ENCODE data around the gene TNK2. TPM values are rescaled to one million over a fixed set of nuclear protein-coding genes. Genes with fewer than 3 reads are reported as not detected.
A peak's percentile ranks its signal among the peaks of the same experiment; 100 is the strongest.
"Not testable (repeated sequence)": the region's sequence is repeated elsewhere in the genome, so short reads cannot be mapped to it uniquely, and the experiment has no call there.

Gene TNK2
- total RNA-seq, 2 donors from 2014 or later: 55.1 to 78.1 TPM

DNA sequence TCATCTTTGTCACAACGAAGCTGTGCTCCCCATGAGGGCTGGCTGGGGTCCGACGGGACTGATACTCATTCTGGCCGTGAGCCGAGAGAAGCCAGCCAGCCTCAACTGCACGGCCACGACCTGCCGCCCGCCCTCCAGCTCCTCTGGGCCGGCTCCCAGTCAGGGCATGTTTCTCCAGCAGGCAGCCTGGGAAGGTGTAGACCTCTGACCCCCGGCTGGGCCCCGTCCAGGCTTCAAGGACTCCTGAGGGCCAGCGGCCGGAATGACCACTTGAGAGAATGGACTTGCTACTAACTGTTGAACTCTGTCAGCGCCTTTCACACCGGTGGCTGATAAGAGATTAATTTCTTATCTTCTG lies 78.5 kb downstream of the TNK2 start:
- no peak for ATAC-seq
- Mint-ChIP-seq H3K36me3 (no peaks in the 10 kb centered on the region), H3K27ac (no peak overlapping the region), H3K9me3 (no peaks in the 10 kb centered on the region)
- no peak for DNase-seq (ENCODE audit: low spot score in 2 of 2)

- no peaks in the 10 kb centered on the region for H3K9me3 Mint-ChIP-seq
- ATAC-seq (no peak), DNase-seq (ENCODE audit: low spot score in 2 of 2) (no peak)
- no peak overlapping the region for H3K27ac Mint-ChIP-seq
- H3K36me3 Mint-ChIP-seq: no peaks in the 10 kb centered on the region
These were observed 79.6 kb downstream of the TNK2 start for GRCh38 chr3:195828762-195829161.

GRCh38 chr3:195825857-195826804 lies 82.2 kb downstream of the TNK2 start:
- Mint-ChIP-seq H3K9me3 (no peaks in the 10 kb centered on the region), H3K36me3 (no peaks in the 10 kb centered on the region), H3K27ac (no peak overlapping the region)
- DNase-seq (ENCODE audit: low spot score in 2 of 2): no peak
- ATAC-seq: no peak

DNA sequence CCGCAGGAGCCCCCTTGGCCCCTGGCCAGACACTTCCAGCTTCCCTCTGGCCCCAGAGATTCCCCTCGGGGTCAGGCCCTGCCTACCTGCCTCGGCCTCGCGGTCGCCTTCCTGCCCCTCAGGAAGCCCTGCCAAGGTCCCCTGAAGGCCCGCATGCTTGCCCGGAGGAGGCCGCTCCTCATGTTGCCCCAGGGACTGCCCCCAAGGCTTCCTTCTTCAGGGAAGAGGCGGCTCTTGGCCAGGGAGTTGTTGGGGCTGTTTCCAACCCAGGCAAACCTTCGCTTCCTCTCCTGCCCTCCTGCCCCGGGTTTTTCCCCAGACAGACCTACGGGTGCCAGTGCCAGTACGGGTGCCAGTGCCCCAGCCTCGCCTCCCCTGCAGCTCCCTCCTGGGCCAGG lies 83.2 kb downstream of the TNK2 start:
- H3K27ac Mint-ChIP-seq: no peak overlapping the region
- ATAC-seq: no peak
- no peak for DNase-seq (ENCODE audit: low spot score in 2 of 2)
- no peaks in the 10 kb centered on the region for H3K9me3 Mint-ChIP-seq
- H3K36me3 Mint-ChIP-seq: no peaks in the 10 kb centered on the region

GRCh38 chr3:195824425-195825190 lies 83.7 kb downstream of the TNK2 start:
- ATAC-seq; H3K36me3 Mint-ChIP-seq; H3K27ac Mint-ChIP-seq; DNase-seq (ENCODE audit: low spot score in 2 of 2); H3K9me3 Mint-ChIP-seq: not testable (repeated sequence)

DNA sequence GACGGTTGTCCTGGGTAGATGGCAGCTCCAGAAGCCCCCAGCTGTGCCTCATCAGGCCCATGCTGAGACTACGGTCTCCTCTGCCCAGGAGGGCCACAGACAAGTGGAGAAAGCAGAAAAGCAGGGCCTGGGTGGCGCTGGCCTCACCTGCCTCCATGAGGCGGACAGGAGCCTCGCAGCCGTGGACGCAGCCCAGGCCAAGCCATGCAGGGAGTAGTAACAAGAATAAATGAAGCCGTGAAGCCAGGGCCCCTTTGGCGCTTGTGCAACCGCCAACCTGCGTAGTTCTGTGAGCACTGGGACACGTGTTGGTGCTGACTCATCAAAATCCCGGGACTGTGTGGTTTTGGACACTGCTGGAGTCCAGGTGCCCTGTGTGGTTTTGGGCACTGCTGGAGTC lies 84.4 kb downstream of the TNK2 start:
- no peak for ATAC-seq
- H3K9me3 Mint-ChIP-seq: no peaks in the 10 kb centered on the region
- no peaks in the 10 kb centered on the region for H3K36me3 Mint-ChIP-seq
- DNase-seq (ENCODE audit: low spot score in 2 of 2): no peak
- H3K27ac Mint-ChIP-seq: no peak overlapping the region

DNA sequence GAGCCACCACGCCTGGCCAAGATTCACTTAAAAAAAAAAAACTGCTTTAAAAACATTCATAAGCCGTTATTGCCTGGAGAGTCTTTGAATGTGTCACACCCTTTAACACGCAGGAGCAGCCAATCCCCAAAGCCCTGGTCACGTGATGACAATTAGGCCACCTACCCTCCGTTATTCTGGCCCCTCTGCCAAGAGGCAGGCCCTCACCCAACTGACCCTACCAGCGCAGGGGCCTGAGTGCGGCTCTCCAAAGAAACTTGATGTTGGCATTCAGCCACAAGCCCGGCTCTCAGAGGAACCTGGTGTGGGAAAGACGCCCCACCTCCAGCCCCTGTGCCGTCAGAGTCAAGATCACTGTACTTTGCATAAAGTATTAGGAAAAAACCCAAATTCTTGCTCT lies 85.1 kb downstream of the TNK2 start:
- no peaks in the 10 kb centered on the region for H3K9me3 Mint-ChIP-seq
- H3K27ac Mint-ChIP-seq: no peak overlapping the region
- ATAC-seq: no peak
- DNase-seq (ENCODE audit: low spot score in 2 of 2): no peak
- H3K36me3 Mint-ChIP-seq: no peaks in the 10 kb centered on the region

DNA sequence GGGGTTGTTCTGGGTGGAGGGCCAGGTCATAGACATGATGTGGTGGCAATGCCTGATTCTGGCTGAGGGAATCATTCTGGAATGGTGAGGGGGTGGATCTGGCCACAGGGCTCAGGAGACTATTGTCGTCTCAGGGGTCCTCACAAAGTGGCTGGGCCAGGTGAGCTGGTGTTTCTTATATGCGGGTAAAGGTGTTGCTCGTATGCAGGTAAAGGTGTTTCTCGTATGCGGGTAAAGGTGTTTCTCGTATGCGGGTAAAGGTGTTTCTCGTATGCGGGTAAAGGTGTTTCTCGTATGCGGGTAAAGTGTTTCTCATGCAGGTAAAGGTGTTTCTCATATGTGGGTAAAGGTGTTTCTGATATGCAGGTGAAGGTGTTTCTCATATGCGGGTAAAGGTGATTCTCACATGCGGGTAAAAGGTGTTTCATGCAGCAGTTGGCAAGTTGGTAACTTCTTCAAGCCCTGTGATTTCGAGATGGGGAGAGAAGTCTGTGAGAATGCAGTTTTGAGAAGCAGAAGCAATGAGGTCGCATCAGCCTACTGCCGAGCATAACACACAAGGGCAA lies 86.1 kb downstream of the TNK2 start:
- Mint-ChIP-seq H3K27ac (no peak overlapping the region), H3K36me3 (no peaks in the 10 kb centered on the region), H3K9me3 (no peaks in the 10 kb centered on the region)
- ATAC-seq (no peak), DNase-seq (ENCODE audit: low spot score in 2 of 2) (no peak)

DNA sequence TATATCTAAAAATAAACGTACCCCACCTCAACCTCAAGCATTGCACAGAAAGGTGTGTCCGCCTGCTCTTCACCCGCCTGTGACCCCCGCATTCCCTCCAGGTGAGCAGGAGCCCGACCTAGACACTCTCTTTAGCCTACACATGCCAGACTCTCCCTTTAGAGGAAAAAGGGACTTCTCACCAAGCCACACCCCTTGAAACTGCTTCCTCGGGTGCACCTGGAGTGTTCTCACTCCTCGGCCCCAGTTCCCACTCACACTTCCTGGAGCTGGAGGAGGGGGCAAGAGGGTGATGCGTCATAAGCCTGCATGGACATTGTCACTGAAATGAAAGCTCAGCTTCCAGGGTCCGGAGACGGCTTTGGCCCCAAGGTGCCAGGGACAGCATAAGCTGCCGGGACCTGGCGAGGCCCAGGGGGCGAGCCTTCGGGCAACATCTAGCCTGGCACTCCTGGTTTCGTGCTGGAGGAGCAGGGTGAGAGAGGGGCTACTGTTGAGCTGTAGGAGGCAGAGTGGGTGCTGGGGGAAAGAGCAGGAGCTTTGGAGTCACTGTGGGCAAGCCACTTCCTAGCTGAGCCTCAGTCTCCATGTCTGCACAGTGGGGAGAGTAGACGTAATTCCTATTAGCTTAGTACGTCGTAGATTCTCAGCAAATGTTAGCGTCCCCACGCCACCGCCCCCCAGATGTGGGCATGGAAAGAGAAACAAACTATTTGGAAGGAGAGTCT lies 86.8 kb downstream of the TNK2 start:
- DNase-seq (ENCODE audit: low spot score in 2 of 2) (no peak), ATAC-seq (no peak)
- no peaks in the 10 kb centered on the region for H3K36me3 Mint-ChIP-seq
- no peak overlapping the region for H3K27ac Mint-ChIP-seq
- H3K9me3 Mint-ChIP-seq: no peaks in the 10 kb centered on the region

GRCh38 chr3:195820901-195821300 lies 87.5 kb downstream of the TNK2 start:
- peak overlapping the region in 1 of 2 donors; percentile 38 for H3K27ac Mint-ChIP-seq
- DNase-seq (ENCODE audit: low spot score in 2 of 2): no peak

DNA sequence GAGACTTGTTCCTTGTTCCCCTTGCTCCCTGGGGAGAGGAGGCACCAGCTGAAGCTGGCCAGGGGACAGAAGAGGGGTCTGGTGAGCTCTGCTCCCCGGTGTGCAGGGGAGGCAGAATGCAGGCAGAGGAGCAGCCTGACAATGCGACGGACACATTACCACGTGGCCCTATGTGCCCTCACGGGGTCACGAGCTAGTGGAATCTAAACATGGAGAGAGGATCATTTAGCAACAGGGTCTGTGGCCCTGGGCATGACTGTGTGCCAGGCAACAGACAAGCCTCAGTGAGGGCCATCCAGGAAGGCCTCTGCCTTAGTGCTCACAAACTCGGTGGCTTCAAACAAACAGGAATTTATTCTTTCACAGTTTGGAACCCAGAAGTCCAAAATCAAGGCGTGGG lies 88.2 kb downstream of the TNK2 start:
- H3K27ac Mint-ChIP-seq: no peak overlapping the region
- ATAC-seq (no peak), DNase-seq (ENCODE audit: low spot score in 2 of 2) (no peak)
- no peaks in the 10 kb centered on the region for H3K36me3 Mint-ChIP-seq
- no peaks in the 10 kb centered on the region for H3K9me3 Mint-ChIP-seq

More at GRCh38 chr3:195820901-195821300, 87.5 kb downstream of the TNK2 start:
- no peaks in the 10 kb centered on the region for H3K9me3 Mint-ChIP-seq
- ATAC-seq: no peak
- no peaks in the 10 kb centered on the region for H3K36me3 Mint-ChIP-seq

DNA sequence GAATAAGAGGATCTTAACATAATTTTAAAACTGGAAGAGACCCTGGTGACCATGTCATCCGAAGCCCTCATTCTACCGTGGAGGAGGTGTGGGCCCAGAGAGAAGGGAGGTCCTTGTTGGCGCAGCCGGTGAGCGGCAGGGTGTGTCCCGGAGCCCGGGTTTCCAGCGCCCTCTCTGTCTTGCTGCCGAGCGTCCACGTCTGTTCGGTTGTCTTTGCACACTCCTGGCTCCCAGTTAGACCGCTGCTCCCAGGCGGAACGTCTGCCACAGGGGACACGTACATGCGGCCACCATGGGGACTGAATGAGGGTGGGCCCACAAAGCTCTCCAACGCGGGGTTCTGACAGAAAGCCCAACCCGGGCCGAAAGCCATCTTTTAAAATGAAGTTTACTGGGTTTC lies 90.0 kb downstream of the TNK2 start:
- H3K27ac Mint-ChIP-seq: no peak overlapping the region
- DNase-seq (ENCODE audit: low spot score in 2 of 2): no peak
- no peaks in the 10 kb centered on the region for H3K36me3 Mint-ChIP-seq
- ATAC-seq: no peak
- H3K9me3 Mint-ChIP-seq: no peaks in the 10 kb centered on the region

GRCh38 chr3:195817578-195818135 lies 90.7 kb downstream of the TNK2 start:
- no peaks in the 10 kb centered on the region for H3K36me3 Mint-ChIP-seq
- no peaks in the 10 kb centered on the region for H3K9me3 Mint-ChIP-seq
- no peak for DNase-seq (ENCODE audit: low spot score in 2 of 2)
- no peak overlapping the region for H3K27ac Mint-ChIP-seq
- no peak for ATAC-seq

GRCh38 chr3:195816276-195816913 lies 92.0 kb downstream of the TNK2 start:
- not testable (repeated sequence) for H3K9me3 Mint-ChIP-seq; DNase-seq (ENCODE audit: low spot score in 2 of 2); H3K36me3 Mint-ChIP-seq; ATAC-seq; H3K27ac Mint-ChIP-seq

GRCh38 chr3:195815169-195815771 lies 93.1 kb downstream of the TNK2 start:
- Mint-ChIP-seq H3K27ac (no peak overlapping the region), H3K36me3 (no peaks in the 10 kb centered on the region), H3K9me3 (no peaks in the 10 kb centered on the region)
- no peak for DNase-seq (ENCODE audit: low spot score in 2 of 2)
- peak; percentile 35 to 41 for ATAC-seq
